SH-SY5Y (cell line): Measurements from ENCODE around the gene IL22RA1.

ENCODE experiments used
- GATA2 ChIP-seq: IDR thresholded peaks from 2 replicates; pipeline ENCODE4 v1.6.1; 2011; ENCODE audit warnings: mild to moderate bottlenecking, low read depth, low read length
- GATA3 ChIP-seq: IDR thresholded peaks from 2 replicates; pipeline ENCODE4 v1.6.1; 2011; ENCODE audit warnings: low read depth, mild to moderate bottlenecking, low read length, moderate library complexity

GRCh38 chr1:24140741-24141181, 2.2 kb downstream of the IL22RA1 start:
- TF ChIP-seq GATA2 (no peak), GATA3 (no peak)
